Raji (cell line): Measurements from ENCODE around the gene CHST9.

Experiments used
- POLR2A ChIP-seq: IDR thresholded peaks from 2 replicates; pipeline ENCODE4 v1.6.1; 2011; ENCODE audit warnings: low read depth, low read length, control low read depth; ENCODE audit not compliant: insufficient read depth

Gene CHST9

DNA sequence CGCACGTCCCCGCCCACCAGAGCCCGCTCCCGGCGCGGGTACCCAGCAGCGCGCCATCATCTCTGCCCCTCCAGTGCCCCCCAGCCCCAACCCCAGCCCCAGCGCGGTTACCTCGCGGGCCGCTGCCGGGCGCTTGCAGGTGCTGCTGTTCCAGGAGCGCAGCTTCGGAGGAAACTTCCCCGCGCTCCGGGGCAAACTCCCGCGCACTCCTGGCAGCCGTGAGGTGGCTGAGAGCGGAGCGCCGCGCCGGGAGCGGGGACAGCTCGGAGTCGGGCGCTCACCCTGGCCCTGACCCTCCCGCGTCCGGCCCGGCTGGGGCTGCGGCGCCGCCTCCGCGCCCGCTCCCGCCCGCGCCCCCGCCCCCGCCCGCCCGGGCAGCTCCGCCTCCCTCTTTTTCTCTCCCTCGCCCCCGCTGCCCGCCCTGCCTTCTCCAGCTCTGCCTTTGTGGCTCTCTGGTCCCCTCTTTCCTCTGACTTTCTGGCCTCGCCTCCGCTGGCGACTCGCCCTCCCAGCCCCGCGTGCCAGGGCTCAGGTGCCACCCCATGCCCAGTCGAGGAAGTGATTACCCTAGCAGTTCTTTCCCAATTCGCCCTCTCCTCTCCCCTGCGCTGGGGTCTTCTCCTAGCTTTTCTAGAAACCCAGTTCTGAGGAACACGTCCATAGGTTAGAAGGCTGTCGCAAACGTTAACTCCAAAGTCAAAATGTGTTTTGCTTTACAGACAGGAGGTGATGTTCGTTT is at the start of gene CHST9:
TSS of gene CHST9 (minus strand) at position 284 of the 739 bp plus-strand sequence. CDS start 42,499 bp downstream, outside the sequence.
- no peak for TF ChIP-seq POLR2A

GRCh38 chr18:27227721-27228120 is 42.6 kb upstream of the CHST9 start:
- no peak for TF ChIP-seq POLR2A

GRCh38 chr18:27226556-27227075 is 41.5 kb upstream of the CHST9 start:
- TF ChIP-seq POLR2A = no peak

DNA sequence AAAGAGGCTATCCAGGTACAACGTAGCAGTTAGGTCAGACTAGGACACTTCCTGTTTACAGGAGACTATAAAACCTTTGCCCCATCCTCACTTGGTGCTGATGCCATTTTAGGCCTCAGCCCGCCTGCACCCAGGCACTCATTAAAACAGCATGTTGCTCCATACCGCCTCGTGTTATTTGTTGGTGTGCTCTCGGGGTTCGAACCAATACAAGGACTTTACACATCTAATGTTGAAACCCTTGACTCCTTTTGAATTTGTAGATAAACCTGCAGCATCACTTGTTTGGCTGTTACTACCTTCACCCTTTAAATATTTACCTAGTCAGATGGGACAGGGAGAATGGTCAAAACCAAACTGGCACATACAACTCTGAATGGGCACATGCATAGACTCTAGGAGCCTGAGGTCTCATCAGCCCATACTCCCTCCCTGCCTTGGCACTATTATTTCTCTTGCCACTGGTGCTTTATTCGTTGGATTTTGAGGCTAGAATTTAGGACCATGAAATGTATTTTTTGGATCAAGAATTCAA is 40.9 kb upstream of the CHST9 start:
- TF ChIP-seq POLR2A = no peak

DNA sequence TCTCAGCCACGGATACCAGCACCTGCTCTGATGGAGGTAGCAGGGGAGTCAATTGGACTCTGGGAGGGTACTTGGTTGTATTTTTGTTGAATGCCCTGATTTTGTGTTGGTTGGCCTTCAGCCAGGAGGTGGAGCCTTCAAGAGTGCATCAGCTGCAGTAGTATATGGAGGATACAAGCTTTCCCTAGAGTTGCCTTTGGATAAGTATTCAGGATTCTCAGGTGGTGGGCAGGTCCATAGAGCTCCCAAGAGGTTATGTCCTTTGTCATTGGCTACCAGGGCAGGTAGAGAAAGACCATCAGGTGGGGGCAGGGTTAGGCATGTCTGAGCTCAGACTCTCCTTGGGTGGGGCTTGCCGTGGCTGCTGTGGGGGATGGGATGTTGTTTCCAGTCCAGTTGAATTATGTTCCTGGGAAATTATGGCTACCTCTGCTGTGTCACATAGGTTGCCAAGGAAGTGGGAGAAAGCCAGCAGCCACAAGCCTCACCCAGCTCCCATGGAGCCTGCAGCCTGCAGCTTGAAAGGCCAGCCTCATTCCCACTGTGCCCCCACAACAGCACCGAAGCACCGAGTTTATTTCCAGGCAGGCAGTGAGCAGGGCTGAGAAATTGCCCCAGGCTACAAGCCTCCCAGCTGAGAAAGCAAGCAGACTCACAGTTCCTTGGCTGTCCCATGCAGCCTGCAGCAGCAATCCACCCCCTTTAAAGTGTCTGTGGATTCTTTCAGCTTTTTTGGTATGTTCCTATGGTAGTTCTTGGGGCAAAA is 38.6 kb upstream of the CHST9 start:
- TF ChIP-seq POLR2A = no peak

GRCh38 chr18:27214831-27215230 is 29.7 kb upstream of the CHST9 start:
- TF ChIP-seq POLR2A = no peak

GRCh38 chr18:27213123-27213717 is 28.1 kb upstream of the CHST9 start:
- TF ChIP-seq POLR2A = no peak

GRCh38 chr18:27211569-27211968 is 26.5 kb upstream of the CHST9 start:
- TF ChIP-seq POLR2A = no peak

DNA sequence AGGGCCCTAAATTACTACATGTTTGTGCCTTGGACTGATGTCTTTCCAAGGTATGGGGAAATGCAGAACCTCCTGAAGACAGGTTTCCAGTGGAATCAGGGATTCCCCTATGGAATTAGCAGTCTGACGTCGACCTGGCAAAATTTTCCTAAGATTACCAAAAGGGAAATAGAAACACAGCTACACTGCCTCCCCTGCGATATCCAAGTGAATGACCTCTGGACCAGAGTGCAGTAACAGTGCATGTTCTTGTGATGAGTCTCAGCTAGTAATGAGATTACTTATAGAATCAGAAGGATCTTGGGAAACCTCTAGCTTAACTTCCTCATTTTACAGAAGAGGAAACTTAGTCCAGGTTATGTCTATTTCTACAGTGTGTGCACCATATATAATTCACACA is 21.3 kb upstream of the CHST9 start:
- TF ChIP-seq POLR2A = no peak

DNA sequence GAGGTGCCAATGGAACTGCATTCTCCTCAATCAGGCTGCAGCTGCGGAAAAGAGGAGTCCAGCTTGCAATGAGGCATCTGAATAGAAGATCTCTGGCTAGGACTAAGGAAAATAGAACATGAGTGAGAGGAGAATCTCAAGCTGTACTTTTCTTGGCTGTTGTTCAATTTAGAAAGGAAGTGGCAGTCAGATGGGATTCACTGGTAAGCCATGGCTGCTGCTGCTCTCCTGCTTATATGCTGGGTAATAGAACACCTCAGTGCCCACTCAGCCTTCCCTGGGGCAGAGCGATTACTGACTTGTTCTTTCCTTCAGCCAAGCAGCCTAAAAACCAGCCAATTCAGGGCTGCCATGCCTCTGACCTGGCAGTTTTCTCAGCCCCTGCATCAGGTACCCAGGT is 17.6 kb upstream of the CHST9 start:
- no peak for TF ChIP-seq POLR2A

DNA sequence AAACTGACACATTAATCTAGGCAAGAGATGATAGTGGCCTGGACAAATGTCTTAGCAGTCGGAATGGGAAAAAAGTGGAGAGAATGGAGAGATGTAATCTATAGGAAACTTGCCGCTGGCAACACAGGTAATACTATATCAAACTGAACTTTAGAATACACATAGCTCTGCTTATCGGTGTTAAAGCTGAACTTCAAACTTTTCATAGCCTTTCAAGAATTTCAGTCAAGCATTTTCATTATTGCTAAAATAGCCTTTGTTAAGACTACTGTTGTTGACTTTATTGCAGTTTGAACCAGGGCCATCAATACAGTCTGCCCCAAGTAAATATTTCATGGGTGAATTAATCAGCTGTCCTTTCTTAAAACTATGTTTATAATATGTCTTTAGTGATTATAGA is 12.9 kb upstream of the CHST9 start:
- no peak for TF ChIP-seq POLR2A

DNA sequence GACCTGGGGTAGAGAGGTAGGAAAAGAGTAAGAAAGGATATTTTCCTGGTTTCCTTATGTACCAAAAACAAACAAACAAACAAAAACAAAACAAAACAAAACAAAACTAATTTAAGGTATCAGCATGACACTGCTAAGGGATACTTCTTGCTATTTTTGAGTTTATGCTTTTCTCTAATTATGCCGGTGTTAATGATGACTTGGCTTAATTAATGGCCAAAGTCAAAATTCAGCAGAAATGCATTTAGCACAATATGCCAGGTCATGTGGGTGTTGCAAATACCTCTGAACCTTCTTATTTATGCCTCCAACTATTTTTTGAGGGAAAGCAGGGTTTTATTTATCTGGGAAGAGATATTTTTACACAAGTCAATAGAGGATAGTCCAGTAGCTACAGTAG is 3.2 kb upstream of the CHST9 start:
- no peak for TF ChIP-seq POLR2A

DNA sequence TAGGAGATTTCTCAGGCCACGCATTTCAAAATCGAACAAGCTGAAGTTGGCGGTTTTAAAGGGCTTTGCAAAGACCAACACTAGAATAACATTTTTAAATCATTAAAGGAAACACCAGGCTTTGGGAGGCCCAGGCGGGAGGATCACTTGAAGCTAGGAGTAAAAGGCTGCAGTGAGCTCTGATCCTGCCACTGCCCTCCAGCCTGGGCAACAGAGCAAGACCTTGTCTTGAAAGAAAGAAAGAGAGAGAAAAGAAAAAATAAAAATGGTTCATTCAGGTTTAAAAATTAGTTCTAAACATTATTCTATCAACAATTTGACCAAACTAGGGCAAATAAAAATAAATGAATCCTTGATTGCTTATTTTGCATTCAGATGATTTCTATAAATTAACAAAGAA is 789 bp upstream of the CHST9 start:
- TF ChIP-seq POLR2A = no peak

GRCh38 chr18:27184115-27185024 is 738 bp downstream of the CHST9 start:
- no peak for TF ChIP-seq POLR2A
